GM12878 (cell line): ENCODE measurements around the gene ART4. TPM values are rescaled to one million over a fixed set of nuclear protein-coding genes. Genes with fewer than 3 reads are reported as not detected.

Experiments
- ATAC-seq: fragments of 200-7000 bp; cut with Tn5 transposase; 3 replicates; pipeline ENCODE4 v1.9.1; 2020; ENCODE audit warnings: mild to moderate bottlenecking, moderate library complexity
- Bru-seq: library from RNA; stranded (reverse); fragments of 400-500 nt; gene quantifications from one replicate; lab custom pipeline; 2021; lab: Mats Ljungman, UMichigan
- BruChase-seq, 2 experiments: library from RNA; stranded (reverse); fragments of 400-500 nt; gene quantifications; one replicate each; lab custom pipeline; 2021; lab: Mats Ljungman, UMichigan
- BruUV-seq: library from RNA; stranded (reverse); fragments of 400-500 nt; replicated peaks from 2 replicates; lab custom pipeline; 2021; lab: Mats Ljungman, UMichigan
- CTCF ChIA-PET: fragments of 300-600 bp; sonication (Branson Sonifier 250); formaldehyde crosslinking; extraction: SDS; loops from one replicate; lab custom pipeline; 2021; ENCODE audit warnings: inconsistent platforms; lab: Yijun Ruan, JAX
- POLR2A ChIA-PET: fragments of 350-600 bp; formaldehyde crosslinking; extraction: SDS; loops from one replicate; lab custom pipeline; 2021; ENCODE audit warnings: inconsistent platforms; lab: Charles Lee
- RAD21 ChIA-PET: fragments of 300-600 bp; sonication (Branson Sonifier 250); formaldehyde crosslinking; loops from one replicate; lab custom pipeline; 2023; ENCODE audit warnings: antibody characterized with exemption; ENCODE audit not compliant: unreplicated experiment; lab: Charles Lee
- SMC1A ChIA-PET: fragments of 300-600 bp; sonication (Branson Sonifier 250); formaldehyde crosslinking; loops from one replicate; lab custom pipeline; 2023; ENCODE audit not compliant: unreplicated experiment, uncharacterized antibody; lab: Charles Lee
- DNase-seq: peaks from one replicate; pipeline ENCODE4 v3.0.0-alpha.2; 2011; ENCODE audit warnings: low read depth, low spot score
- FAIRE-seq: peaks from 3 replicates; lab custom pipeline; 2011; peaks lifted over from hg19 to GRCh38; lab: Jason Lieb, UNC
- H2AFZ ChIP-seq: 2 replicates; pipeline ENCODE4 v1.6.0; 2011; ENCODE audit warnings: low read depth, low read length, control low read depth; ENCODE audit not compliant: control insufficient read depth
- H3K27ac ChIP-seq: 2 replicates; pipeline ENCODE4 v1.5.1; 2011; ENCODE audit warnings: control low read depth; ENCODE audit not compliant: control insufficient read depth, insufficient read depth
- H3K27me3 ChIP-seq, 2 experiments: replicated peaks in 1 of 2; 2 replicates each; pipeline versions ENCODE4 v1.6.0 to v1.6.1; 2011; ENCODE audit warnings: low read length in 1 of 2; ENCODE audit not compliant: control insufficient read depth in 2 of 2, insufficient read depth in 2 of 2
- H3K36me3 ChIP-seq, 2 experiments: 2 replicates each; pipeline ENCODE4 v1.5.1; 2011; ENCODE audit warnings: low read length in 1 of 2; ENCODE audit not compliant: control insufficient read depth in 2 of 2, insufficient read depth in 2 of 2
- H3K4me1 ChIP-seq: 2 replicates; pipeline ENCODE4 v1.6.1; 2011; ENCODE audit warnings: mild to moderate bottlenecking, low read length, moderate library complexity, mixed read lengths; ENCODE audit not compliant: control insufficient read depth, insufficient read depth
- H3K4me2 ChIP-seq: 2 replicates; pipeline ENCODE4 v1.6.0; 2011; ENCODE audit warnings: control low read depth; ENCODE audit not compliant: control insufficient read depth, insufficient read depth
- H3K4me3 ChIP-seq: fragments of 200-600 bp; sonication (generic); 2 replicates; pipeline ENCODE4 v1.5.1; 2016
- H3K79me2 ChIP-seq: 2 replicates; pipeline ENCODE4 v1.6.0; 2011; ENCODE audit warnings: low read length; ENCODE audit not compliant: control insufficient read depth, insufficient read depth
- H3K9ac ChIP-seq: 2 replicates; pipeline ENCODE4 v1.8.0; 2011; ENCODE audit warnings: low read length, control low read depth, mixed read lengths; ENCODE audit not compliant: control insufficient read depth, insufficient read depth
- H3K9me3 ChIP-seq: replicated peaks from 3 replicates; pipeline ENCODE4 v1.5.1; 2011; ENCODE audit warnings: mild to moderate bottlenecking, low read length; ENCODE audit not compliant: control insufficient read depth, insufficient read depth
- H4K20me1 ChIP-seq: 2 replicates; pipeline ENCODE4 v1.6.0; 2011; ENCODE audit not compliant: control insufficient read depth, insufficient read depth
- SMAD5 ChIP-seq: IDR thresholded peaks from 2 replicates; pipeline ENCODE4 v1.6.1; 2016; ENCODE audit warnings: antibody characterized with exemption, low read depth
- WGBS: methylation state at CpG from one replicate; pipeline ENCODE4 v1.1.6; 2016; ENCODE audit warnings: low lambda C conversion rate; ENCODE audit not compliant: insufficient replicate concordance, insufficient coverage; ENCODE audit errors: missing lambda C conversion rate; 5-methylcytosine and 5-hydroxymethylcytosine counted together
- in situ Hi-C: fragments of 300-500 bp; cut with MboI; formaldehyde crosslinking; loops from 9 replicates; pipeline ENCODE4 v1.14.3; 2018; ENCODE audit warnings: mixed read lengths
- intact Hi-C: fragments of 100-400 bp; cut with micrococcal nuclease; formaldehyde crosslinking; loops from one replicate; pipeline ENCODE4 v1.14.2; 2022; ENCODE audit not compliant: unreplicated experiment
- long read RNA-seq, 2 experiments: library from polyadenylated mRNA; unstranded; transcript quantifications; one replicate each; pipeline ENCODE4 v2.0.0, GENCODE V29; 2019 to 2020
- polyA minus RNA-seq, 3 experiments: library from RNA; depleted of rRNA, polyadenylated mRNA; stranded (reverse); fragments of >200 nt; gene quantifications; 2 replicates each; pipeline ENCODE4 v1.2.3, GENCODE V29; 2011
- polyA plus RNA-seq, 11 experiments: library from polyadenylated mRNA; depleted of rRNA in 4 of 11; unstranded in 6 of 11; stranded (reverse) in 5 of 11; fragments of >200 nt; fragmentation: Nextera tagmentation in 4 of 11; fragmentation: Illumina TruSeq in 1 of 11; extraction: Ambion mirVana in 4 of 11; extraction: Trizol in 1 of 11; gene quantifications; 1 replicate in 1 of 11; 2 replicates in 10 of 11; pipeline versions ENCODE4 v1.2.1 to v1.2.3, GENCODE V29; 2011 to 2016; ENCODE audit warnings: inconsistent platforms in 2 of 11, missing spikeins in 2 of 11, low read depth in 1 of 11
- total RNA-seq, 4 experiments: library from RNA; depleted of rRNA in 3 of 4; stranded (reverse); fragments of >200 nt in 3 of 4; fragmentation: Illumina TruSeq in 1 of 4; extraction: Trizol in 1 of 4; gene quantifications; 2 replicates each; pipeline versions ENCODE4 v1.2.1 to v1.2.3, GENCODE V29; 2013 to 2021
- TF ChIP-seq, protein P1 (sequence below): fragments of 150-350 bp; IDR thresholded peaks from 2 replicates; pipeline ENCODE4 v1.6.1; 2014; ENCODE audit warnings: mild to moderate bottlenecking, low read depth, low read length

Gene ART4, protein sequence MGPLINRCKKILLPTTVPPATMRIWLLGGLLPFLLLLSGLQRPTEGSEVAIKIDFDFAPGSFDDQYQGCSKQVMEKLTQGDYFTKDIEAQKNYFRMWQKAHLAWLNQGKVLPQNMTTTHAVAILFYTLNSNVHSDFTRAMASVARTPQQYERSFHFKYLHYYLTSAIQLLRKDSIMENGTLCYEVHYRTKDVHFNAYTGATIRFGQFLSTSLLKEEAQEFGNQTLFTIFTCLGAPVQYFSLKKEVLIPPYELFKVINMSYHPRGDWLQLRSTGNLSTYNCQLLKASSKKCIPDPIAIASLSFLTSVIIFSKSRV
- not detected in 2 replicates for total RNA-seq (2013; cell fraction: nucleolus; rRNA removed)
- total RNA-seq (2014; rRNA removed) (not detected in 2 replicates), total RNA-seq (2014; rRNA removed; fragmentation: Illumina TruSeq; extraction: Trizol) (not detected in 2 replicates), total RNA-seq (2021) (not detected in 2 replicates), polyA plus RNA-seq (2011; rRNA removed) (not detected in 2 replicates), polyA plus RNA-seq (2014; fragmentation: Illumina TruSeq; extraction: Trizol) (not detected in 2 replicates), polyA plus RNA-seq (2014; fragmentation: Nextera tagmentation; extraction: Ambion mirVana) (under 1 TPM in 1 of 2 experiments, not detected in 1; 0.02 TPM), polyA plus RNA-seq (2014; rRNA removed) (not detected in 2 replicates), polyA plus RNA-seq (2016; fragmentation: Nextera tagmentation; extraction: Ambion mirVana) (not detected), polyA minus RNA-seq (2011; rRNA and poly(A)+ RNA removed) (not detected in 2 replicates), Bru-seq, nascent RNA (percentile 8 among the genes with signal in this experiment), BruChase-seq, experiment 1, labeled RNA remaining after a 6-hour chase (not detected), BruChase-seq, experiment 2, labeled RNA remaining after a 2-hour chase (percentile 8 among the genes with signal in this experiment)
- polyA plus RNA-seq (2011; ENCODE audit: low read depth): not detected
- polyA plus RNA-seq (2011; cell fraction: cytosol; rRNA removed): not detected in 2 replicates
- polyA plus RNA-seq (2011; cell fraction: nucleus; rRNA removed): not detected in 2 replicates
- not detected in 2 replicates for polyA plus RNA-seq (2012)
- not detected in 2 replicates for polyA minus RNA-seq (2011; cell fraction: cytosol; rRNA and poly(A)+ RNA removed)
- not detected in 2 replicates for polyA minus RNA-seq (2011; cell fraction: nucleus; rRNA and poly(A)+ RNA removed)
- long read RNA-seq, experiment 1: 0 reads
- long read RNA-seq, experiment 2: 0 reads

DNA sequence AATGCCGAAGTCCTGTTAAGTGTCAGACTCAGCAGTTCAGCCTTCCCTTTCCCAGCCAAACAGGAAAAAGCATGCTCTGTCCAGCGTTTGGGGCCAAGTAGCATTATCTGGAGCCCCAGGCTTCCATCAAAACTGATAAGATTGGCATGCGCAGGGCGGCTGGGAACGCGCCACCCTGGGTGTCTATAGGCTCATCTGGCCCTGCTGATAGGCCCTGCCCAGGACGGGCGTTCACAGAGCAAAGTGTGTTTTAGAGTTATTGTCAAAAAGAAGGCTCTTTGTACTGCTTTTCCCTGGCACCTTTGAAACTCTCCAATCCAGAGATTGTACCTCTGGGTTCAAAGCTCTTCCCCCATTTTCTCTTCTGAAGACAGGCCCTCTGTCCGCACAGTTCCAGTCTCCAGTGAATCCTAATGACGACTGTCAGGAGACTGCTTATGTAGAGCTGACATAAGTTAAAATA lies at the start of gene ART4:
TSS of gene ART4 (minus strand) at position 102 of the 463 bp plus-strand sequence. CDS start 413 bp downstream, outside the sequence.
- Histone ChIP-seq H3K79me2 (no peaks in the 10 kb centered on the region), H3K9me3 (no peaks in the 10 kb centered on the region), H3K4me2 (no peak within 1 kb of the TSS), H3K9ac (no peak within 1 kb of the TSS), H3K36me3 (no peaks in the 10 kb centered on the region), H3K27ac (no peak within 1 kb of the TSS), H2AFZ (no peak within 1 kb of the TSS), H4K20me1 (no peaks in the 10 kb centered on the region), H3K27me3 (no peaks in the 10 kb centered on the region; a peak in 1 of 4 replicates)
- WGBS: 77% methylated on average over 10 of the region's 10 CpGs
- intact Hi-C loops: loop anchor here (5.0 kb wide), 1 partner anchor 379 kb away; the partner anchor contains the start of gene RERG
- no peak for FAIRE-seq
- ChIA-PET CTCF (interaction anchor here (1.3 to 2.3 kb wide), 2 partner anchors 120 to 152 kb away, joined by 6 to 8 read pairs; no protein-coding TSS in a partner anchor), POLR2A (no interaction called here), RAD21 (interaction anchor here (1.6 to 1.9 kb wide), 2 partner anchors 152 to 154 kb away, joined by 5 to 6 read pairs; no protein-coding TSS in a partner anchor), SMC1A (interaction anchor here (15.6 kb wide), 1 partner anchor 153 kb away, joined by 242 read pairs; no protein-coding TSS in a partner anchor)
- BruUV-seq: no TSS peak
- in situ Hi-C loops: no loop called here
- TF ChIP-seq, protein P1, sequence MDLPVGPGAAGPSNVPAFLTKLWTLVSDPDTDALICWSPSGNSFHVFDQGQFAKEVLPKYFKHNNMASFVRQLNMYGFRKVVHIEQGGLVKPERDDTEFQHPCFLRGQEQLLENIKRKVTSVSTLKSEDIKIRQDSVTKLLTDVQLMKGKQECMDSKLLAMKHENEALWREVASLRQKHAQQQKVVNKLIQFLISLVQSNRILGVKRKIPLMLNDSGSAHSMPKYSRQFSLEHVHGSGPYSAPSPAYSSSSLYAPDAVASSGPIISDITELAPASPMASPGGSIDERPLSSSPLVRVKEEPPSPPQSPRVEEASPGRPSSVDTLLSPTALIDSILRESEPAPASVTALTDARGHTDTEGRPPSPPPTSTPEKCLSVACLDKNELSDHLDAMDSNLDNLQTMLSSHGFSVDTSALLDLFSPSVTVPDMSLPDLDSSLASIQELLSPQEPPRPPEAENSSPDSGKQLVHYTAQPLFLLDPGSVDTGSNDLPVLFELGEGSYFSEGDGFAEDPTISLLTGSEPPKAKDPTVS: no peak
- no peak for TF ChIP-seq SMAD5
- TF ChIP-seq, all 136 proteins: peak for 0
- no peaks in the 10 kb centered on the region for H3K4me1 ChIP-seq
- no peak for ATAC-seq
- H3K4me3 ChIP-seq: no peak within 1 kb of the TSS
- DNase-seq: no peak
